HG03103 (cell line): ENCODE measurements around the gene PDGFB.

Experiments used
- ATAC-seq: cut with Tn5 transposase; IDR thresholded peaks from one replicate; pipeline ENCODE4 v1.9.1; 2021; ENCODE audit warnings: low read depth; ENCODE audit not compliant: unreplicated experiment

Gene PDGFB

GRCh38 chr22:39241794-39242594, 2.8 kb downstream of the PDGFB start:
- ATAC-seq: no peak

GRCh38 chr22:39240831-39241793, 3.7 kb downstream of the PDGFB start:
- no peak for ATAC-seq

GRCh38 chr22:39239561-39240423, 5.0 kb downstream of the PDGFB start:
- ATAC-seq: no peak

GRCh38 chr22:39238966-39239505, 5.7 kb downstream of the PDGFB start:
- no peak for ATAC-seq

- no peak for ATAC-seq
These were observed 6.2 kb downstream of the PDGFB start for GRCh38 chr22:39238561-39238960.

- no peak for ATAC-seq
These were observed 6.7 kb downstream of the PDGFB start for GRCh38 chr22:39238101-39238466.

GRCh38 chr22:39237318-39238100, 7.3 kb downstream of the PDGFB start:
- no peak for ATAC-seq

- ATAC-seq: no peak
These were observed 8.2 kb downstream of the PDGFB start for GRCh38 chr22:39236321-39237317.

GRCh38 chr22:39234867-39235687, 9.7 kb downstream of the PDGFB start:
- ATAC-seq: no peak

- ATAC-seq: no peak
These were observed 10.4 kb downstream of the PDGFB start for GRCh38 chr22:39234472-39234787.

- no peak for ATAC-seq
These were observed 10.9 kb downstream of the PDGFB start for GRCh38 chr22:39233710-39234471.

- ATAC-seq: no peak
These were observed 11.7 kb downstream of the PDGFB start for GRCh38 chr22:39232806-39233709.

- no peak for ATAC-seq
These were observed 12.5 kb downstream of the PDGFB start for GRCh38 chr22:39232246-39232645.

- no peak for ATAC-seq
These were observed 13.4 kb downstream of the PDGFB start for GRCh38 chr22:39231197-39231950.
